ENCODE measurements around the gene EFCAB13. TPM values are rescaled to one million over a fixed set of nuclear protein-coding genes. Genes with fewer than 3 reads are reported as not detected.

Gene EFCAB13
- total RNA-seq, 1 experiment from 2014 or later, result 1.6 TPM

GRCh38 chr17:47332287-47332686 is 8.5 kb downstream of the EFCAB13 start:
- Histone ChIP-seq H3K4me2 (ENCODE audit: insufficient read depth, insufficient read length, low read length) (no peak overlapping the region), H4K20me1 (ENCODE audit: control insufficient read depth, insufficient read depth, insufficient read length) (no peaks in the 10 kb centered on the region), H3K27me3 (ENCODE audit: insufficient read depth, low read length) (no peaks in the 10 kb centered on the region), H2AK5ac (ENCODE audit: insufficient read length, low read length) (no peak overlapping the region), H3K9ac (ENCODE audit: extremely low read depth, insufficient read length, low read length) (no peak overlapping the region), H3K79me2 (ENCODE audit: insufficient read depth, low read length) (no peaks in the 10 kb centered on the region), H4K8ac (replicated peaks; ENCODE audit: insufficient read length, low read depth, low read length) (no peak overlapping the region), H3K14ac (ENCODE audit: insufficient read depth, low read length) (no peak overlapping the region), H3T11ph (ENCODE audit: low read length) (no peak overlapping the region), H2BK12ac (ENCODE audit: insufficient read length, low read depth, low read length) (no peak overlapping the region), H4K5ac (ENCODE audit: insufficient read length, low read depth, low read length) (no peak overlapping the region), H3K4me1 (ENCODE audit: insufficient read depth, low read length) (no peaks in the 10 kb centered on the region), H3K23me2 (ENCODE audit: insufficient read length, low read depth, low read length, poor library complexity, severe bottlenecking) (no peaks in the 10 kb centered on the region), H3K18ac (ENCODE audit: insufficient read length, low read depth, low read length) (no peak overlapping the region), H2BK15ac (ENCODE audit: low read depth, low read length) (no peak overlapping the region), H3K27ac (ENCODE audit: insufficient read length, low read depth, low read length) (no peak overlapping the region), H2AFZ (ENCODE audit: low read length) (no peak overlapping the region), H3K4ac (ENCODE audit: low read depth, low read length) (no peak overlapping the region), H3K79me1 (ENCODE audit: insufficient read depth, low read depth, low read length, poor library complexity, severe bottlenecking) (no peaks in the 10 kb centered on the region), H3K23ac (ENCODE audit: insufficient read length, low read depth, low read length) (no peak overlapping the region), H4K91ac (ENCODE audit: insufficient read length, low read depth, low read length) (no peak overlapping the region), H2BK120ac (ENCODE audit: low read depth, low read length, poor library complexity, severe bottlenecking) (no peak overlapping the region), H3K56ac (ENCODE audit: insufficient read length, low read depth, low read length) (no peak overlapping the region), H2BK20ac (ENCODE audit: low read depth, low read length, poor library complexity, severe bottlenecking) (no peak overlapping the region), H2BK5ac (ENCODE audit: insufficient read length, low read length) (no peak overlapping the region), H3K9me3 (ENCODE audit: control insufficient read depth, low read depth, low read length) (no peaks in the 10 kb centered on the region)
- Mint-ChIP-seq H3K27me3 (ENCODE audit: low read depth) (no peaks in the 10 kb centered on the region), H3K4me1 (peaks cover 0 to 6% of the 10 kb centered on the region in 2 experiments; a peak in 2 of 4 replicates), H3K36me3 (ENCODE audit: insufficient read depth in 1 of 3, low read depth in 3 of 3) (peaks cover 0 to 13% (median 0%) of the 10 kb centered on the region in 3 experiments; a peak in 2 of 7 replicates), H3K9me3 (no peaks in the 10 kb centered on the region; a peak in 1 of 5 replicates), H3K27ac (no peak overlapping the region), H3K4me3 (no peak overlapping the region)
- TF ChIP-seq, protein P1, sequence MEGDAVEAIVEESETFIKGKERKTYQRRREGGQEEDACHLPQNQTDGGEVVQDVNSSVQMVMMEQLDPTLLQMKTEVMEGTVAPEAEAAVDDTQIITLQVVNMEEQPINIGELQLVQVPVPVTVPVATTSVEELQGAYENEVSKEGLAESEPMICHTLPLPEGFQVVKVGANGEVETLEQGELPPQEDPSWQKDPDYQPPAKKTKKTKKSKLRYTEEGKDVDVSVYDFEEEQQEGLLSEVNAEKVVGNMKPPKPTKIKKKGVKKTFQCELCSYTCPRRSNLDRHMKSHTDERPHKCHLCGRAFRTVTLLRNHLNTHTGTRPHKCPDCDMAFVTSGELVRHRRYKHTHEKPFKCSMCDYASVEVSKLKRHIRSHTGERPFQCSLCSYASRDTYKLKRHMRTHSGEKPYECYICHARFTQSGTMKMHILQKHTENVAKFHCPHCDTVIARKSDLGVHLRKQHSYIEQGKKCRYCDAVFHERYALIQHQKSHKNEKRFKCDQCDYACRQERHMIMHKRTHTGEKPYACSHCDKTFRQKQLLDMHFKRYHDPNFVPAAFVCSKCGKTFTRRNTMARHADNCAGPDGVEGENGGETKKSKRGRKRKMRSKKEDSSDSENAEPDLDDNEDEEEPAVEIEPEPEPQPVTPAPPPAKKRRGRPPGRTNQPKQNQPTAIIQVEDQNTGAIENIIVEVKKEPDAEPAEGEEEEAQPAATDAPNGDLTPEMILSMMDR (conservative IDR thresholded peaks at IDR 0.05), result no peak
- DNase-seq, result no peak

All from H9 (cell line).